ENCODE measurements around the gene NRP2. TPM values are rescaled to one million over a fixed set of nuclear protein-coding genes. Genes with fewer than 3 reads are reported as not detected.

NRP2 gene
- total and polyA plus RNA-seq, 11 donors = 2.0 to 57.5 (median 4.7) TPM

DNA sequence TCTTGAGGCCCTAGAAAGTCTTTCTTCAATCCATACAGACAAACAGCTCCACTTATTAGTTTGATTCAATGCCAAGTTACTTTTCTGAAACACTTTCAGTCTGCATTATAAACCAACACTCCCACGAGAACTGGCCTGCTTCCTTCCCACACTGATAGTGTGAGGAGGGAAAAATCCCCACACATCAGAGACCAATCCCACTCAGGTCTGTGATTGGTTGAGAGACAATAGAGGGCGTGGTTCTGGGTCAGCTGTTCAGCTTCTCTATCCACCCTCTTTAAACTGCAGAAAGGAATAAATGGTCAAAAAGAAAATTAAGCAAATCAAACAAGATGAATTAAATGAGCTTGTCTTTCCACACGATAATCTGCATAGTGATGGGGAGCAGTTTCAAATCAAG is 152.5 kb downstream of the NRP2 start:
- intact Hi-C loops (cut with DNase I) = no loop called here

DNA sequence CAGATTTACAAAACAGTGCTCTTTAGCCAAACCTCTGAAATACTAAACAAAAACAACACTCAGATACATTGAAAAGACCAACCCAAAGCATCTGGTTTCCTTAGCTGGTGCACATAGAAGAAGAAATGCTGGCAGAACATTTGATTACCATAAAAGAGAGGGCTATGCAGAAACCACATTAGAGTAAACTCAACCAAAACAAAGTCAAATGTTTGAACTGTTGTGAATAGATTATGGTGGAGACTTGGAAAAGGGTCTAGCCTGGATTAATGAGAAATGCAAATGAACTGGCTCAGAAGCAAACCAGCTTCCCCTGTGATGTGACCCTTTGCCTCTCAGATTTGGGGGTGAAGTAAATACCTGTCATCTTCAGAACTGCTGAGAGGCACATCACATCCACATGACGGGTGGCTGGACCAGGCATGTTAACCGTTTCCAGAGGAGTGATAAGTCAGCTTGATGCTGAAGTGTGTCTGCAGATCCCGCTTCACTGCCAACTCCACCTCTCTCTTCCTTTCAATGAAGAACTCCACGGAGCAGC is 153.0 kb downstream of the NRP2 start:
- intact Hi-C loops (cut with DNase I) = no loop called here
- TF ChIP-seq POLR2A (IDR thresholded peaks at IDR 0.05) = no peak
- TF ChIP-seq, protein P1, sequence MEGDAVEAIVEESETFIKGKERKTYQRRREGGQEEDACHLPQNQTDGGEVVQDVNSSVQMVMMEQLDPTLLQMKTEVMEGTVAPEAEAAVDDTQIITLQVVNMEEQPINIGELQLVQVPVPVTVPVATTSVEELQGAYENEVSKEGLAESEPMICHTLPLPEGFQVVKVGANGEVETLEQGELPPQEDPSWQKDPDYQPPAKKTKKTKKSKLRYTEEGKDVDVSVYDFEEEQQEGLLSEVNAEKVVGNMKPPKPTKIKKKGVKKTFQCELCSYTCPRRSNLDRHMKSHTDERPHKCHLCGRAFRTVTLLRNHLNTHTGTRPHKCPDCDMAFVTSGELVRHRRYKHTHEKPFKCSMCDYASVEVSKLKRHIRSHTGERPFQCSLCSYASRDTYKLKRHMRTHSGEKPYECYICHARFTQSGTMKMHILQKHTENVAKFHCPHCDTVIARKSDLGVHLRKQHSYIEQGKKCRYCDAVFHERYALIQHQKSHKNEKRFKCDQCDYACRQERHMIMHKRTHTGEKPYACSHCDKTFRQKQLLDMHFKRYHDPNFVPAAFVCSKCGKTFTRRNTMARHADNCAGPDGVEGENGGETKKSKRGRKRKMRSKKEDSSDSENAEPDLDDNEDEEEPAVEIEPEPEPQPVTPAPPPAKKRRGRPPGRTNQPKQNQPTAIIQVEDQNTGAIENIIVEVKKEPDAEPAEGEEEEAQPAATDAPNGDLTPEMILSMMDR (IDR thresholded peaks at IDR 0.05) = no peak
- H3K36me3 ChIP-seq = no peaks in the 10 kb centered on the region
- WGBS, 4 donors = 38 to 56% (median 44%) methylated on average over 4 of the region's 4 CpGs
- H3K4me3 ChIP-seq = no peak overlapping the region
- H3K27ac ChIP-seq = peak overlapping the region in 1 of 12 donors; percentile 80
- peaks cover 0 to 20% (median 3%) of the 10 kb centered on the region in 12 donors for H3K4me1 ChIP-seq
- no peak for ATAC-seq
- H3K27me3 ChIP-seq = no peaks in the 10 kb centered on the region
- DNase-seq = no peak
- H3K9me3 ChIP-seq = peaks cover 0 to 17% (median 0%) of the 10 kb centered on the region in 12 donors

More for the DNA sequence above, 152.5 kb downstream of the NRP2 start:
- TF ChIP-seq, protein P1 (IDR thresholded peaks at IDR 0.05) = no peak
- TF ChIP-seq POLR2A (IDR thresholded peaks at IDR 0.05) = no peak
- H3K9me3 ChIP-seq = peaks cover 0 to 17% (median 0%) of the 10 kb centered on the region in 12 donors
- DNase-seq (no peak), ATAC-seq (peak in 2 of 4 donors; percentile 54 to 61)
- WGBS, 4 donors = 52 to 64% (median 58%) methylated on average over 3 of the region's 3 CpGs
- H3K4me1 ChIP-seq = peaks cover 0 to 20% (median 3%) of the 10 kb centered on the region in 12 donors
- H3K4me3 ChIP-seq = no peak overlapping the region
- no peaks in the 10 kb centered on the region for H3K36me3 ChIP-seq
- H3K27ac ChIP-seq = peak overlapping the region in 1 of 12 donors; percentile 80
- H3K27me3 ChIP-seq = no peaks in the 10 kb centered on the region

DNA sequence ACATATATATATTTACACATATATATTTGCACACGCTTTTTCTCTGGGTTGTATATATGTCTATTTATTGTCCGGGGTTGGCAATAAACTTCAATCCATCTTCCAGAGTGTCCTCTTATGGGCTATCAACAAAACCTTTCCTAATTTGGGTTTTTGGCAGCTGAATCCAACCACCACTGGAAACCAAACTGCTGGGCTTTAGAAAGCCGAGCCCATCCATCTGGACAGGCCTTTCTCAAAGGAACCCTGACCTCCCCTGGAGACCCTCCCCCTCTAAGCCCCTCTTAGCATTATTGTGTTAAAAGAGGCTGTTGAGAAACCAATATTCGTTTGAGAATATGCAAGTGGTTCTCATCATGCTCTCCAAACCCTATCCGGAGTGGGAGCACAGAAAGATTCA is 153.6 kb downstream of the NRP2 start:
- WGBS, 4 donors = 60 to 68% (median 65%) methylated on average over 5 of the region's 5 CpGs
- Histone ChIP-seq H3K36me3 (no peaks in the 10 kb centered on the region), H3K4me1 (peaks cover 0 to 20% (median 3%) of the 10 kb centered on the region in 12 donors), H3K4me3 (no peak overlapping the region), H3K27me3 (no peaks in the 10 kb centered on the region), H3K27ac (peak overlapping the region in 1 of 12 donors; percentile 80), H3K9me3 (peaks cover 0 to 17% (median 0%) of the 10 kb centered on the region in 12 donors)
- TF ChIP-seq, protein P1 (IDR thresholded peaks at IDR 0.05) = no peak
- TF ChIP-seq POLR2A (IDR thresholded peaks at IDR 0.05) = no peak
- intact Hi-C loops (cut with DNase I) = no loop called here
- DNase-seq (no peak), ATAC-seq (no peak)

DNA sequence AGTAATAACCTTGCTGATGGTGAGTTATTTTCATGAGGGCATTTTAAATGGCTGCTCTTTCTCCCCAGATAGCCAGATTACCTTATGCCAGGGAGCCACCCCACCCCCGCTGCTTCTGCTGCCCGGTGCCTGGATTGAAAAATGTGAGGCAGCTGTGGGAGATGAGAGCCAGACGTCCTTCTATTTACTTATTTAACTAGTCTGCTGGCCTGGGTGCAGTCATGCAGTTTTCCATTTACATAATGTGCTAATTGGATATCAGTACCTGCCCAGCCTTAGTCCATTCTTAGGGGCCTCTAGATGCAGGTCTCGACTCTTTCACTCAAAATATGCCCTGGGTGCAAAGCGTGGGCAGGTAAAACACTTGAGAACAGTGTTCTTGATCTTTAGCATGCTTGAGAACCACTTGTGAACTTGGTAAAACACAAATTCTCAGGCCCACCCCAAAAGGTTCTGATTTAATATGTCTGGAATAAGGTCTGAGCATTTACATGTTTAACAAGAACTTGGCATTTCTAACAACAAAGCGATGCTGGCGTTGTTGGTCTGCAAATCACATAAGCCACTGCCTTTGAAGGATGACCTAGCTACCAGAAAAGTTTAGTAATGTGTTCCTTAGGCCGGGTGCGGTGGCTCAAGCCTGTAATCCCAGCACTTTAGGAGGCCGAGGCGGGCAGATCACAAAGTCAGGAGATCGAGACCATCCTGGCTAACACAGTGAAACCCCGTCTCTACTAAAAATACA is 154.3 kb downstream of the NRP2 start:
- Histone ChIP-seq H3K4me3 (no peak overlapping the region), H3K27ac (peak overlapping the region in 1 of 12 donors; percentile 80), H3K27me3 (no peaks in the 10 kb centered on the region), H3K36me3 (no peaks in the 10 kb centered on the region), H3K4me1 (peaks cover 0 to 20% (median 3%) of the 10 kb centered on the region in 12 donors), H3K9me3 (peaks cover 0 to 17% (median 0%) of the 10 kb centered on the region in 12 donors)
- DNase-seq (no peak), ATAC-seq (peak in 3 of 4 donors; percentile 18 to 50 (median 41))
- intact Hi-C loops (cut with DNase I) = no loop called here
- TF ChIP-seq, protein P1 (IDR thresholded peaks at IDR 0.05) = no peak
- no peak for TF ChIP-seq POLR2A (IDR thresholded peaks at IDR 0.05)
- WGBS, 4 donors = 83 to 87% (median 85%) methylated on average over 13 of the region's 13 CpGs
